ENCODE data around the gene NAALADL2.

The NAALADL2 gene

DNA sequence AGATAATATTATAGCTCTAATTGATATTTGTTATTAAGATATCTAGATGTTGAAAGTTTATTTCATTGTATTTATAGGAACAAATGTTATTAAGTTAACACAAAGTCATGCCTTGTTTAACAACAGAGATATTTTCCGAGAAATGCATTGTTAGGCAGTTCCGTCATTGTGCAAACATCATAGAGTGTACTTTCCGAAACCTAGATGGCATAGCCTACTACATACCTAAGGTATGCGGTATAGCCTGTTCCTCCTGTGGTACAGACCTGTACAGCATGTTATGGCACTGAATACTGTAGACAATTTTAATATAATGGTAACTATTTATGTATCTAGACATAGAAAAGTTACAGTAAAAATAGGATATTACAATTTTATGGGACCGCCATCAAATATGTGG is 114.3 kb downstream of the NAALADL2 start:
- no peak for DNase-seq (ENCODE audit: low spot score)

DNA sequence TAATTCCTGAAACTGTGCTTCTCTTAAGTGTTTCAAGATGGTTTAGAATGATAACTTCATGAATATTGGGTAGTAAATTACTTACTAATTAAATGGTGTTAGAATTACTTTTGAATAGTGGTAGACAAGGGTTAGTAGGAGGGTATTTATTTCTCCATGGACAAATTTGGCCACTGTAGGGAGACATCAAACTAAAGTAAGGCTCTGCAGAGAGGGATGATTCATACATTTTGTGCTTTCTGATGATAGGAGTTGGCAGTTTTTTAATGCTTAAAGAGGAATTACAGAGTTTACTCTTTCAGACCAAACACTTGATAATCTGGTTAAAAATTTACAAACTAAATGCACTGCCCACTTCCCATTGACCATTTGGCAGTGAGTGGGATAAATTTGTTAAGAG is 127.6 kb downstream of the NAALADL2 start:
- DNase-seq (ENCODE audit: low spot score): no peak

DNA sequence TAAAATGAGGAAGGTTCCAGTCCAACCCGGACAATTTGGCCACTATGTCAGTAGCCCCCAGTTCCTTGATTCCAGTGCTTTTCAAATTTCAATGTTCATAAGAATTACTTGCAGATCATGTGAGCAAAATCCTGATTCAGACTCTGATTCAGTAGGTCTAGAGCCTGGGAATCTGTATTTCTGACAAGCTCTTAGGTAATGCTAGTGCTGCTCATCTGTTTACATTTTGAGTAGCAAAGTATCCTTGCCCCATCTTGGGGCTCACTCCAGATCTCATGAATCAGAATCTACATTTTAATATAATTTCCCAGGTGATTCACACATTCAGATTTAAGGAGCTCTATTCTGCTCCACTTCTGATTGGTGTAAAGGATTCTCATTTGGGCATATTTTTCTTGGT is 142.0 kb downstream of the NAALADL2 start:
- DNase-seq (ENCODE audit: low spot score): no peak

DNA sequence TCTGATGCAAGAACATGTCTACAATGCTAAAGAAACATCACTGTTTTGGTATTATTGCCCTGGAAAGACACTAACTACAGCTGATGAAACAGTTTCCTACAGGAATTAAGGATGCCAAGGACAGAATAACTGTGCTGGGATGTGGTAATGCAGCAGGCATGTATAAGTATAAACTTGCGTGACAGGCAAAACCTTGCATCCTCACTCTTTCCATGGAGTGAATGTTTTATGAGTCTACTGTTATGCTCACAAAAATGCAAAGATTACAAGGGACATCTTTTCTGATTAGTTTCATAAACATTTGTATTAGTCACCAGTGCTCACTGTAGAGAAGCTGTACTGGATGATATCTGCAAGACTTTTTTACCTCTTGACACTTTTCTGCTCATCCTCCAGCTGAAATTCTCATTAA is 143.6 kb downstream of the NAALADL2 start:
- DNase-seq (ENCODE audit: low spot score): no peak

DNA sequence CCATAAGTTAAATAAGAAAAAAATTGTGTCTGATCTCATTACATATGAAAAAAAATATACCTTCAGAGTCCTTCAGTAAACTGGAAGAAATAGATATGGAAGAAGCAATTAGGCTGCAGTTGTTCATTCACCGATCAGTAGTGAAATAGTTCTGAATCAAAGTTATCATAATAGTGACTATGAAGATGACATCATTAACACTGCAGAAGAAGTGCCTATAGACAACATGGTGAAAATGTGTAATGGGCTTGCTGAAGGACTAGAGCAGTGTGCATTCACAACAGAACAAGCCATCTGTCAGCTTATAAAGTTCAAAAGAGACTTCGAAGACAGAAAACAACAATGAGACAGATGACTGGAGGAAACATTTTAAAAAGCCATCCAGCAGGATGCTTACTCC is 144.5 kb downstream of the NAALADL2 start:
- no peak for DNase-seq (ENCODE audit: low spot score)

DNA sequence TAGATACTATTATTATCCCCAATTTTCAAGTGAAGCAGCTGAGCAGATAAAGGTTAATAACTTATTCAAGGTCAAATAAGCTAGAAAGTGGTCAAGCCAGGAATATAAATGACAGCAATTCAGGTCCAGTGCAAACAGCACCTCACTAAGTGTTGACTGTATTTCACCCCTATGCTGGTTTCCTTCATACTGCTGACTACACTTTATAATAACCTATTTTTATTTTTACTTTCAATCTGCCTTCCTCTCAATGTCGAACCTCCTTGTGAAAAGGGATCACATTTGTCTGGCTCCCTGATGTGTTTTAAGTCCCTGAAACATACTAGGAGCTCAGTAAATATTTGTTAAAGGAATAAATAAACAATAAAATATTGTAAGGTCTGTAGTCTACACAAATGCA is 146.1 kb downstream of the NAALADL2 start:
- DNase-seq (ENCODE audit: low spot score): no peak

DNA sequence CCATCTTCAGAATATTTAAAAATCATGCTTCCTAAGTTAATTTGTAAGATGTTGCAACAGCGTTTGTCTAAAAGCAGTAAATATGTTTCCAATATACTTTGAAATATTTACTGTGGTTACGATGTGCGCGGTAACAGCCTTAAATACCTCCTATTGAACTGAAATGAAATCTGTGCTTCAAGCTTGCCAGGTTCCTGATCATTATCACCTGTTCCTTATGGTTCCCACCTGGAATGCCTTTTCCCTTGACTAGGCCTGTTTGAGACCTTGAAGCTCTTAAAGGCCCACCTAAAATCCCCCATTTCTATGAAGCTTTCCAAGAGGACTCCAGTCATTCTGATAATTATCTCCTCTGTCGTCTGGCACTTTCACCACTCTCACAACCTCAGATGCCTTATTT is 146.7 kb downstream of the NAALADL2 start:
- no peak for DNase-seq (ENCODE audit: low spot score)

DNA sequence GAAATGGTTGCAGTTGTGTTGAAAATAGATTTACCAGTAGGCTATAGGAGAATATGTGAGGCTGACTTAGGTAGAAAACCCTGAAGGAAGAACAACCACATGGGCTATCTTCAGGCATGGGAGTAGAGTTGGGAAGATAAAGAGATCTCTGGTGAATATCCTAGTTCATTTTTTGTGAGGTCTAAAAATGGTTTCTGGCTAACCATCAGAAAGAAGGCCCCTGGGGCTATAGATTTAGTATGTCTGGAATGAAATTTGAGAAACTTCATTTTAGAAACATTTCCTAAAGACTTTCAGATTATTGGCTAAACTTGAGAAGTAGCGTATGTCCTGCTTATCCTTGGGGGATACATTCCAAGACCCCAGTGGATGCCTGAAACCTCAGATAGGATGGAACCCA is 148.2 kb downstream of the NAALADL2 start:
- DNase-seq (ENCODE audit: low spot score): no peak

DNA sequence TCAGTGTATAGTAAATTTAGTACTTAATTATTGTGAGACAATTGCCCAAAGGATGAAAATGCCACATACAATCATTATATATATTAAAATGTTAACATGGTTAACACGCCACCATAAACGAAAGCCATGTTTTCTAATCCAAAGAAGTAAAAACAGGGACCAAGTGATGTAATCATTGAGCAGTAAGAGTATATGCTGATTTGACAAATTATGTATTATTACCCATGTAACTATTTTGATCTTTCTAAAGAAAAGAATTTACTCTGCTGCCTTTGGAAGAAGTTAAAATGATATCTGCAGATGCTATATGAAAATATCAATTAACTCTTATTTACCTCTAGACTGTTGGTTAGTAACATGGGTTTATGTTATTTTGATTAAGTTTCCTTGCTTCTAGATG is 150.2 kb downstream of the NAALADL2 start:
- no peak for DNase-seq (ENCODE audit: low spot score)

DNA sequence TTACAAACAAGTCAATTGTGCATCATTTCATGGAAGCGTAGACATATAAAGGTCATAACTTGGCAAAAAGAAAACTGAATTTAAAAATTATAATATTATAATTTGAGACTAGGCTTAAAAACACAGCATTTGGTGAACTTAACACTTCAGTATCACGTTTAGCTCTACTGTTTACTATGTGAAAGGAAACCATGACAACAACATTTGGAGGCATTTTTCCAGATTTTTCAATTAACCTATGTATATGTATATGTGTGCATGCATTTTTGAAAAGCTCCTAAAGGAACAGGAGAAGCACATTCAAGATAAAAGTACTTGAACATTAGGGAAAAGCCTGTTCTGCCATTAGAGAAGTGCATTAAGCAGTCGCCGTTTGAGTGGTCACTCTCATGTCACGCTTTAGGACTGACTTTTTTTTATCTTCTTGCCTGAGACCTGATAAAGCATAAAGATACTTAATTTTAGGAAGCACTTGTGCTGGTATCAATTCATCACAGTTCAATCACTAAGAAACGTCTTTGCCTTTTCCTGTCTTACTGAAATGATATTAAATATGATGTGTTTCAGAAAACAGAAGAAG is 156.0 kb downstream of the NAALADL2 start:
- DNase-seq (ENCODE audit: low spot score): no peak

DNA sequence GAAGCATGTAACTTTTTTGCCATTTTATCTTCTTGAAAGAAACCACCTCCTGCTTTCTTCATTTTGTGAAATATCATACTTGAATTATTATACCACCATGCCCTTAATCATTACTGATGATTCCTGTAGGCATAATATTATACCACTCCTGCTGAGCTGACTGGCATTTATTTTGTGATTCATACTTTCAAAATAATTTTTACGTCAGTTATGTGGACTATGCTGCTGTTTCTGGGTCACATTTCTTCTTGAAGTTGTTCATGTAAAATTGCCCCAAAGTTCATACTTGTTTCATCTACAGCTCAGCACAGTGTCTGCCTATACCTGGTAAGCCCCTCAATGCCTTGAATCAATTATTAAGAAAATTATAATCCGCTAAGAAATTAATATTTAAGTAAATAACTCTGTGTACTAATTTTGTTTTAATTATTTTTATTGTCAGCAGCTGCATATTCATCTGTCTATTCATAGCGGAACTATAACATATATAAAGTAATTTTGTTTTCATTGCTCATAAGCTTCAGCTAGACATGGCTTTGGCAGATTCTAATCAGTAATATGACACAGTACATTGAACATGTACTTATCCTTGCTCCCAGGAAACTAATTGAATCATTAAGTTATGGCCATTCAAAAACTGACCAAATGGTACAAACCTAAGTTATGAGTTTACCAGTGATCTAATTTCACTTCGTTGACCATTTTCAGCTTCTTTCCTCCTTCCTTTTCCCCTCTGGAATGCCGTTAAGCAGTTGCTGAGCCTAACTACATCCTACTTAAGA is 160.0 kb downstream of the NAALADL2 start:
- DNase-seq (ENCODE audit: low spot score): no peak

DNA sequence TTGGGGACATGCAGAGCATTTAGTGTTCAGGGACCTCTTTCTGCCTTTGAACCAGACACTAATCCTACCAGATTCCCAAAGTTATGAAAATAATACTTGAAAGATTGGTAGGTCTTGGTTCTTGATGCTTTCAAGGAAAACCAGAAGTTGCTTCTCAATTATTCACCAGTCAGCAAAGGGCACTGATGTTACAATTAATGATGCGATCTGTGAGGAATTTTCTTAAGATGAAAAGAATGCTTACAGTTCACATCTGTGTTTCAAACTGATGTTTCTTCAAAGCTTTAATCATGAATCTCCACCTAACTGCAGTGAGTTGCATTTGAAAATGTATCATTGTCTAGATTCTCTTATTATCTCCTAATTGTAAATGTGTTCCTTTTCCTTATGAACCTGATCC is 161.0 kb downstream of the NAALADL2 start:
- no peak for DNase-seq (ENCODE audit: low spot score)

DNA sequence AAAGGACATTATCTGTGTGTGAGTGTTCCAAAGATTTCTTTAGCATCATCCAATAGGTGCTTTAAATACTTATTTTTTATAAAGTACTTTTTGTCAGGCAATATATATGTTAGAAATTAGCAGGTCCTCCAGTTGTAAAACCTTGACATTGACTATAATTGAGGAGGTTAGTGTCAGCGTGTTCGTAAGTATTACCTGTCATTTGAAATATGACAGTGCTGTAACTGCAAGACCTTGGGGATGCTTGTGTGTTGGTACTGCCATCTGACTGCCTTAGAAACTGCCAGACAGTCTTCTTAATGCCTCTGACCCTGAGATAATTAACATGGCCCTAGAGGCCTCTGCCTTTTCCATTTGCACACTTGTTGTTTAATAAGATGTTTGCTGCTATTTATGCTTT is 170.7 kb downstream of the NAALADL2 start:
- DNase-seq (ENCODE audit: low spot score): no peak

DNA sequence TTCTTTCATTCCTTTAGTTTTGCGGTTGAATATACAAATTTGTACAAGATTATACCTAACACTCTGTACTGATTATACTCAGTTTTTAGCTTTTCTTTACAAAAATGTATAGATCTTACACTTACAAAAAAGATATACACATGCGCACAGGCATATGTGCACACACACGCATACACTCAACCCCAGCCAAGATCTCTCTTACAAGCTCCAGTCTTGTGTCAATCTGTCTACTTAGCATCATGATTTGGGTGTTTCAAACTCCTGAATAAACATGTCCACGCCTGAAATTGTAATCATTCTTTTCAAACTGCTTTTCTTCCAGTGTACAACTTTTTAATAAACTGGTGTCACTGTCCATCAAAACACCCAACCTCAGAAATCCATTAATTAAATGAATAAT is 180.7 kb downstream of the NAALADL2 start:
- no peak for DNase-seq (ENCODE audit: low spot score)

DNA sequence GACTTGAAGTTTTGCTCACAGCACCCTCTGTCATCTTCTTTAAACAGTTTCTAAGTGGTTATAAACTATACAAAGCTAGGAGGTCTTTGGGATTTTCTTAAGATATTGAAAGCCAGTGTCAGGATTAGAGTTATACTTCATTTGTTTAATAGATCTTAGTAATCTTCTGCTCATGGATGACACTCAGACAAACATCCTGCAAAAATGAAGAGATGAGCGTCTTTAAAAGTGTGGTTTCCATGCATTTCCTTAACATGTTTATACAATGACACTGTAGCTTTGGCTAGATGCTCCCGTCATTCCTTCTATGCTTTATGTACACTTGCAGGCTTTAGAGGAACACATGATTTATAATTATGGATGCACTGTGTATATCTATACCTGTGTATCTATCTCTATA is 182.2 kb downstream of the NAALADL2 start:
- DNase-seq (ENCODE audit: low spot score): no peak

DNA sequence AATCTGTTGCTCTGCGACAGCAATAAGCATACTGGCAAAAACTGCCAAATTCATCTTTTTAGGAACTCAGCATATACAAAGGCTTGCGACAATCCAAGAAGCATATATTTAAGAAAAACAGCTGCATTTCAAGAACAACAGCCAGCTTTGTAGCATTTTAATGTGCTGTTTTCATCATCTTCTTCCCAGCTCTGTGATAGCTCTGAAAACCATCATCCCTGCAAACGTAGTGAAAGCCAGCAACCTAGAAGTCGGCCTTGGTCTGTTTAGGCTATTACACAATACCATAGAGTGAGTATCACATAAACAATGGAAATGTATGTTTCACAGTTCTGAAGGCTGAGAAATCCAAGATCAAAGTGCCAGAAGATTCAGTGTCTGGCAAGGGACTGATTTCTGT is 187.5 kb downstream of the NAALADL2 start:
- no peak for DNase-seq (ENCODE audit: low spot score)

DNA sequence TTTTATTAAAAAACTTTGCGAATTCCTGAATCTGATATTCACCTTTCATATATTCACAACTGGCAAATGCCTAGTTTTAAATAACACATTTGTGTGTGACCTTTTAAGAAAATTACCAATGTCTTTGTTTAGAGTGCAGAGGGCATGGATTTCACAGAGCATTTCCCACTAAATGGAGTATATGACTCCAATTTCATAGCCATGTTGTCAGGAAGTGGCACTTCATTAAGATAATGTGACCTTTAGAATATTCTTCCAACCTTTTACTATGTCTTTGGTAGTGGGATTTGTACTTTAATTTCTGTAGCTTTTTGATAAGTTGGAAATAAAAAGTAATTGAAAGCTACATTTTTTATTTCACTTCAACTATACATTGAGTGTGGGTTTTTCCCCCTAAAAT is 188.7 kb downstream of the NAALADL2 start:
- no peak for DNase-seq (ENCODE audit: low spot score)

DNA sequence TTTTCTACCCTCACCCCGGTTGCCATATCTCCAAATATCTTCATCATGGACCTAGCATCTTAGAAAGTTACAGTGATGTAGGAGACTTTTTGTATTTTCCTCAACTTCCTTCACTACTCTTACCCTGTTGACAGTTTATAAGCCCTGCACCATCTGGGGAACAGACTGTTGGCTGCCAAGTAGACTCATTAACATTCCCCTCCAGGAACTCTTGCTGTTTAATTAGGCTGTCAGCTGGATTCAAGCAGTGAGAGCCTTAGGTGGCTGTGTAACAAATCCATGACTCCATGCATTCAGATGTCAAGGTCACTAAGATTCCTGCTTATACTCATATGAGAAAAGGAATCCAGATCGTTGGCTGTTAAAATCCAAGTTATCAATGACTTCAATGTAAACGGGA is 198.3 kb downstream of the NAALADL2 start:
- DNase-seq (ENCODE audit: low spot score): peak; percentile 7

DNA sequence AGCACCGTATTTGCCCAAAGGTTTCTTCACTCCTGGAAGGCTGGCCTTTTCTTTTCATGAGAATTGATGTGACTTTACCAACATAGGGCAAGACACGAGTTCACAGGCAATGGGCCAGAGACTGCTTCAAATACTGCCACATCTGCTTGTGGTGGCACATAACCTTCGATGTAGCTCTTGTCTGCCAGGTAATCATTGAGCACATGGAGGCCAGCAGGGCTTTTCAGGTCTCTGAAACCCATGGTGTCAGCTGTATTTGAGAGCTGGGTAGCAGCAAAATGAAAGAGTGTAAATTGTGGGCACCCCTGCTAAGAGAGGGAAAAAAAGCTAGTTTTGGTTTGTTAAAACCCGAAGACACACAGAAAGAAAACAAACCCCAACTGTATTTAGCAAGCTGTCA is 200.7 kb downstream of the NAALADL2 start:
- DNase-seq (ENCODE audit: low spot score): no peak

DNA sequence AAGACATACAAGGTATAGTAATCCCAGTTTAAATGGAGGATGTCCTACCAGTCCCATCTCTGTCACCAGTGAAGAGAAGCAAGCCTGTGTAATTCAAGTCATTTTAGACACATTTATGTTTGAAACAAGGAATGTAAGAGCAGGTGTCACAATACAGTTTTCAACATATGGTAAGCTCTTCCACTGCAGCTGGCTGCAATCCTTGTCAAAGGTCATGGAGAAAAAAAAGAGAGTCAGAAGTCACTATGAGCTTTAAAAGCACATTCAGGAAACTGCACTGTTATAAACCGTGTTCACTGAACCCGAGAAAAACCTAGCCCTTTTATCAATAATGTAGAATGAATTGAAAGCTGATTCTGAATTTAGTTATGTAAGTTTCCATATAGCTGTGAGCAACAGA is 206.4 kb downstream of the NAALADL2 start:
- DNase-seq (ENCODE audit: low spot score): no peak

DNA sequence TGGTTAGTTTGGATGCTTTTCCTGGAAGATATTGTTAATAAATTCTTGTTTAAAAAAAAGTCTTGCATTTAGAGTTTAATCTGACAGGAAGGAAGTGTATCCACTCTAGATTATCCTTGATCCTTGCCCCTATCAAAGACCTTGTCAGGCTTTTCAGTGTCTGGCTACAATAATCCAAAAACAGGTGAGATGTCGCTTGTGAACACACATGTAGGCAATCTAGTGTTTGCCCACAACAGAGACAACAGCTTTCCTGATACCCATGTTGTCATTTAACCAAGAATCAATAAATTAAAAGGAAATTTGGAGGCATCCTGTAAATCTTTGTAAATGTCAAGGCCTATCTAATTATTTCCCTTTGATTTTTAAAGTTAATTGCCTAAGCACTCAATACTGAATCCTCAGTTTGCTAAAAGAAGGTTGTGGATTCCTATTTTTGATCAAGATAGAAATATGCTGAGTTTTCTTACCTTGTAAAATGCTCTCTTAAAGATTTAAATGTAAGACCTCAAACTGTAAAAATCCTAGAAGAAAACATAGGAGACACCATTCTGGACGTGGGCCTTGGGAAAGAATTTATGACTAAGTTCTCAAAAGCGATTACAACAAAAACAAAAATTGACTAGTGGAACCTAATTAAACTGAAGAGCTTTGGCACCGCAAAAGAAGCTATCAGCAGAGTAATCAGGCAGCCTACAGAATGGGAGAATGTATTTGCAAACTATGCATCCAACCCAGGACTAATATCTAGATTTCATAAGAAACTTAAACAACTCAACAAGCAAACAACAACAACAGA is 207.7 kb downstream of the NAALADL2 start:
- DNase-seq (ENCODE audit: low spot score): no peak

DNA sequence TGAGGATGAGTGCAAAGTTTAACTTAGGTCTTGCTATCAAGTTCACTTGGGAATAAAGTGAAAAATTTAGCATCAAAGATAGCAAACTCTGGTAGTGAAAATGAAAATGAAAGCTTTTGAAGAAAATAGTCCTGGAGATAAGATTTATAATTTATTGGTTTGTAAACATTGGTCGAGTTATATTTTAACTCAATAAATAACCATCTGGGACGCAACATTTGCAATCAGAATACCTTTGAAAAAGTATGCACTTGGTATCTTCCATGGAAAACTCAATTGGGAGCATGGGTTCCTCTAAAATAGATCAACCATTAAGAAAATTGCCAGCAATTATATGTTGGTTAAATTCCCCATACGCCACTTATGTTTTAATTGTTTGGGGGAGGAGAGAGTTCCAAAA is 209.5 kb downstream of the NAALADL2 start:
- no peak for DNase-seq (ENCODE audit: low spot score)

DNA sequence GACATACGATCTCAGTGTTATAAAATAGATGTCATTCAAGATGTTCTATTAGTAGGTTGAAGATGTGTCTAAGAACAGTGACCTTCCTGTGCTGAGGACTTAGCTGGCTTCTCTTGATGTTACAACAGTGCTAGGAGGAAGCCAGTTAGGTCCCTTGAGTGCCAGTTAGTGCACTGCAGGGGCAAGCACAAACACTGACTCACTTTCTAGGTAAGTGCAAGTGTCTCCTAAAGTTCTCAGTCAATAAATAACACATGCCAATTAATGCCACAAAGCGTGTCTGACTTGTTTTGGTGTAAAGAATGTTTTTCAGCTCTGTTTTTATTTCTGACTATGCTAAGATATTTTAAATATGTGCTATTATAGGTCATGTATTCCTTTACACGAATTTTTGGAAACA is 211.8 kb downstream of the NAALADL2 start:
- DNase-seq (ENCODE audit: low spot score): no peak
